Cerebellar nuclear complex (tissue), 1 donor: ENCODE results near the gene CALD1.

Experiments
- DNase-seq, 2 experiments: peaks; one replicate each; lab custom pipeline; 2025; lab: John Stamatoyannopoulos, UW

Gene CALD1, protein sequence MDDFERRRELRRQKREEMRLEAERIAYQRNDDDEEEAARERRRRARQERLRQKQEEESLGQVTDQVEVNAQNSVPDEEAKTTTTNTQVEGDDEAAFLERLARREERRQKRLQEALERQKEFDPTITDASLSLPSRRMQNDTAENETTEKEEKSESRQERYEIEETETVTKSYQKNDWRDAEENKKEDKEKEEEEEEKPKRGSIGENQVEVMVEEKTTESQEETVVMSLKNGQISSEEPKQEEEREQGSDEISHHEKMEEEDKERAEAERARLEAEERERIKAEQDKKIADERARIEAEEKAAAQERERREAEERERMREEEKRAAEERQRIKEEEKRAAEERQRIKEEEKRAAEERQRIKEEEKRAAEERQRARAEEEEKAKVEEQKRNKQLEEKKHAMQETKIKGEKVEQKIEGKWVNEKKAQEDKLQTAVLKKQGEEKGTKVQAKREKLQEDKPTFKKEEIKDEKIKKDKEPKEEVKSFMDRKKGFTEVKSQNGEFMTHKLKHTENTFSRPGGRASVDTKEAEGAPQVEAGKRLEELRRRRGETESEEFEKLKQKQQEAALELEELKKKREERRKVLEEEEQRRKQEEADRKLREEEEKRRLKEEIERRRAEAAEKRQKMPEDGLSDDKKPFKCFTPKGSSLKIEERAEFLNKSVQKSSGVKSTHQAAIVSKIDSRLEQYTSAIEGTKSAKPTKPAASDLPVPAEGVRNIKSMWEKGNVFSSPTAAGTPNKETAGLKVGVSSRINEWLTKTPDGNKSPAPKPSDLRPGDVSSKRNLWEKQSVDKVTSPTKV

DNA sequence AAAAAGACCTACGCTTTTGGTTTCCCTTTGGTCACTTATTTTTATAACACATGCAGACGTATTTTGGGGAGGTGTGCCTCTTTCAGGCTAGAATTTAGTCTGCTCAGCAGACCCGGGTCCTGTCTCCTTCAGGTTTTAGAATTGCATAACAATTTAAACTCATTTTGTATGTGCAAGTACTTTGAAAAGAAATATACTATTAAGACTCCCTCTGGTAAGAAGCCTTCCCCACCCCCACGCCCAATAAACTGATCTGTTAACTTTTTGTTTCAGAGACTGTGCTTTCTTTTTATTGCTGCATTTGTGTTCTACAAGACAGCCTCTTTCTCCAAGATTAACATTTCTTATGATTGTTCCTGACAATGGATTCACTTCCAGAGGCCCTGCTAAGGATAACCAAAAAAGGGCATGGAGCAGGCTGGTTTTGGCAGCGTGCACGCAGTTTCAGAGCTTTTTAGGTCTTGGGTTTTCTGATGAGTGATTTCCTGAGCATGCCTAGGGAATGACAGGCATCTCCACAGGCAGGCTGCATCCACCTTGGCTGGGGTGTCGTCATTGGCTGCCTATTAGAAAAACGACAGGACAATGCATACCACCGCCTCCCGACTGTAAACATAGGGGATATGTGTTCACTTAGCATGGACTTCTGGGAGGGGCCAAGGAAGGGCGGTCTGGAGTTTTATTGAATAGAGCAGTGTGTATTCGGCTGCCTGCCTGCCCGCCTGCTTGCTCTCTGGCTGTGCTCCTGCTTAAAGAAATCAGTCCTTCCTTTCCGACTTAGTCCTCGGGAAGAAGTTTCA, at the start of gene CALD1:
Gene CALD1, plus strand, starts transcription at position 694 of the 800 bp plus-strand sequence. CDS start 88,100 bp downstream, outside the sequence.
- peak in 1 of 2 experiments; percentile 49 for DNase-seq

DNA sequence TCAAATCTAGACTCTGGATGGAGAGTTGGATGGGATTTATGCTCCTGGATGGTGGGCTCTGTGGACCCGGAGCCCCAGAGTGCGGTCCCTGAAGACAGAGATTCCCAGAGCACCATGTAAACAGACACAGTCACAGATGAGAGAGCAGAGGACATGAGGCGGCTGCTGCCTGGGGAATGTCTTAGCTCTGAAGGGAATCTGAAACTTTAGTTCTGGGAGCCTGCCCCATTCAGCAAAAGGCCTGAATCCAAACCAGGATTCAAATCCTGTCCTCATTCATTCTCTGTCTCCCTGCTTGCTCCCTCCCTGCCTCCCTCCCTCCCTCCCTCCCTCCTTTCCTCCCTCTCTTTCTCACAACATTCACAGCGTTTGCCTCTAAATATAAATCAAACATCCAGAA, 49.5 kb upstream of the CALD1 start:
- DNase-seq: no peak

DNA sequence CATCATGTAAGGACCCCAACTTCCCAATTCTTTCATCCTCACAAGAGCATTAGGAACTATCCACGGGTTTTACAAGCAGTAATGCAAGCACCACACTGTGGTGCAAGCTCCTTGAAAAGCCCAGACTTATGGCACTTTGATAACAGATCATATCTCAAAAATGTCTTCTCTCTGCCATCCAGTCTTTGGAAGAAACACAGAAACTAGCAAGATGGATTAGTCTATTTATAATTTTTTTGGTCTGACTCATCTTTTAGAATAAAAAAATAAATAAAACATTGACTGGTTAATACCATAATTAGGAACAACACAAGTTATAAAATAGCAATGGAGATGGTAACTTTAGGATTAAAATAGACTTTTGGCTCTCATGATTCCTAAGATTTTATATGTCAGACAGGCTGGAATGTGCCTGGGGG, 49.0 kb upstream of the CALD1 start:
- no peak for DNase-seq

DNA sequence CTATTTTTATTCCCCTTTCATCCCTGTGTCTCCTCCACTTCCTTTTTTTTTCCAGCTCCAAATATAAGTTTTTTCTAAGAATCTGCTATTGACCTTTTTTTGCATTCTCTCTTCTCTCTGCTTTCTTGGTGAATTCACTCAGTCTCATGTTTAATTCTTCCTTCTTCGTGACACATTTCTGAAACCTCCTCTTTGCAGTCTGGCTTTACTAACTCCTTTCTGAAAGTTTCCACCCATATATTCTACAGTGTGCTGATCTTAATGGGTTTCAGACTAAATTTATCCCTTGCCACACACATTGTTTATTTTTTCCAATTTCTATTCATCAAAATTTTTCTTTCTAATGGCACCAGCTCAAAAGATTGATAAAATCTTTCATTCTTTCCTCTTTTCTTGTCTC, 47.8 kb upstream of the CALD1 start:
- no peak for DNase-seq

DNA sequence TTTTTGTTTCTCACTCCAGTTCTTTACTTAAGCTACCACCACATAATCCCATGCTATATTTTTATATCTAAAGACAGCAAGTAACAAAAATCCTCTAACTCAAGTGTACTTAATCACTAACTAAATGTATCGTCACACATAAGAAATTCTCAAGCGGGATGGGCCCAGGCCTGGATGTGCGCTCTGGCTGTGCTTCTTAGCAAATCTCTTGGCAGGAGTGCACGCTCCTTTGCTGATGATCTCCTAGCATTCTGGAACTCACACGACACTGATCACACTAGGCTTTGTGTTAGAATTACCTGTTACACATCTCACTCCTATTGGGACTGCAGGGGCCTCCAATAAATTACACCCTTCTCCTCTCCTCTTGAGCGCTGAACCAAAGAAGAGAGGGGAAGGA, 46.7 kb upstream of the CALD1 start:
- no peak for DNase-seq

DNA sequence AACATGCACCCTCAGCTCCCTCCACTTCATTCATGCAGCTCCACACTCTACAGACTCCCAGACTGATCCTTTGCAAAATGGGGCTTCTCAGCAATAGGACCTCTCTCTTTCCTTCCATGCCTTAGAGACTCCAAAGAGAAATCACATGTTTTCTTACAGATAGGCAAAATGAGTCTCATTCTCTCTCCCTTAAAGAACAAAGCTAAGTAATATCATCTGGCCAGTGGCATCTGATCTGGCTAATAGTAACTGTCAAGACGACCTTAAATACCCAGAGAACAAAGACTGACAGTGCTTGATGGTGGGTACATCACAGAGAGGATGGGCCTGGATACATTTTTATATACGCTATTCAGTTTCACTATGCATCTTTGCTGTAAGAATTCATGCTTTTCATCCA, 43.1 kb upstream of the CALD1 start:
- no peak for DNase-seq

DNA sequence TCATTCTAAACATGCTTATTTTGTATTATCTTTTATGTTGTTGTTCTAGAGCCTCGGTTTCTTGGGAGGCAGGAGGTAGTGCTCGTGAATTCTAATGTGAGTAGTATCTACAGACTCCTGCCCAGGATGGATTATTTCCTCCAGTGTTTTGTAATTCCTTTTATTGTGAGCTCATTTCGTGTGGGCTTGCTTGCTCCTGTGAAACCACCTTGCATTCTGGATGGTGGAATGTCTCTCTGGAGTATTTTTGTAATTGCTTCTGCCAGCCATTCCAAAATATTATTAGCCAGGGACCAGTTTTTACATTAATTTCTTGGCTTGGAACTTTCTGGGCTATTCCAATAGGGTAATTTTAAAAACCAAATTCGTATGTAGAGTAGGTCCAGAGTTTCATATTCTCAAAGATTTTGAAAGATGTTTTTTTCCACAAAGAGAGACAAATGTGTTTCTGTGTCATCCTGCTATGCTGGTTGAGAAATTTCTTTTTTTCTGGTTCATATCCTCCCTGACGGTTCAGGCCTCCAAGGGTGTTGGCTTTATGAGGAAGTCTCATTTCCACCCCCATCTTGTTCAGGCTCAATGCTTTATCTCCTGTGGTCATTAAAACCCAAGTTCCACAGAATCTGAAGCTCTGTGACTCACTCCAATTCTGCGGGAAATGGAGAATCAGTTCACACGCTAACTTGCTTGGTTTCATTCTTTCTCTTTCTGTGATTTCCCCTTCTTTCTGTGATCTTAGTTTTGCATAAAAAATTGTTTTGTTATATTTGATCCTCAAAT, 41.7 kb upstream of the CALD1 start:
- DNase-seq: no peak

DNA sequence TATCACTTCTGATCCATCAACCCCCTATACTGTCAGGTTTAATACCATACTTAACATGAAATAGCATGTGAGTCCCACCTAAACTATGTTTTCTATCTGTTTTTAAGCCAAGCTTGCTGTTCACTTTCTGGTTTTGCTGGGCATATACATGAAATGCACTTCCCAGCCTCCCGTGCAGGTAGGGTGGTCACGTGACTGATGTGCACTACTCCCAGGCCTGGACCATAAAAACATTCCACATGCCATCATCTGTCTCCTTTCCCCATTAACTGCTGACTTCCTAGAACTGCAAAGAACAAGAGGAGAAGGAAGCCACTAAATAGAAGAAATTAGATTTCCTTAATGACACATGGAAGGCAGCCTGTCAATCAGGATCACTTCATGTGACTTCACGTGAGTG, 40.1 kb upstream of the CALD1 start:
- no peak for DNase-seq

DNA sequence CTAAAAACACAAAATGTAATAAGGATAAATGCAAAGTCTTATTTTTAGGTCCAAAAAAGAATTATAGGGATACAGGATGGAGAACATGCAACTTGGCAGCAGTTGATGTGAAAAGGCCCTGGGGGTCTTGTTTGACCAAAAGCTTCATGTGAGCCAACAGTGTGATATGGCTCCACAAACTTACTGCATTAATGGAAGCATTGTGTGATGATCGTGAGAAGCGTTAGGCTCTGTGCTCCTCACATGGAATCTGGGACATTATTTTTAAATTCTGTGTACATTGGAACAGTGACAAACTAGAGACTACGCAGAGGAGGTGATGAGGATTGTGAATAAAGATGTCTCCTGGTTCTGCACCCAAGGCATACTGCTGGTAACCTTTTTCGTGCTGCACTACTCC, 39.1 kb upstream of the CALD1 start:
- no peak for DNase-seq

DNA sequence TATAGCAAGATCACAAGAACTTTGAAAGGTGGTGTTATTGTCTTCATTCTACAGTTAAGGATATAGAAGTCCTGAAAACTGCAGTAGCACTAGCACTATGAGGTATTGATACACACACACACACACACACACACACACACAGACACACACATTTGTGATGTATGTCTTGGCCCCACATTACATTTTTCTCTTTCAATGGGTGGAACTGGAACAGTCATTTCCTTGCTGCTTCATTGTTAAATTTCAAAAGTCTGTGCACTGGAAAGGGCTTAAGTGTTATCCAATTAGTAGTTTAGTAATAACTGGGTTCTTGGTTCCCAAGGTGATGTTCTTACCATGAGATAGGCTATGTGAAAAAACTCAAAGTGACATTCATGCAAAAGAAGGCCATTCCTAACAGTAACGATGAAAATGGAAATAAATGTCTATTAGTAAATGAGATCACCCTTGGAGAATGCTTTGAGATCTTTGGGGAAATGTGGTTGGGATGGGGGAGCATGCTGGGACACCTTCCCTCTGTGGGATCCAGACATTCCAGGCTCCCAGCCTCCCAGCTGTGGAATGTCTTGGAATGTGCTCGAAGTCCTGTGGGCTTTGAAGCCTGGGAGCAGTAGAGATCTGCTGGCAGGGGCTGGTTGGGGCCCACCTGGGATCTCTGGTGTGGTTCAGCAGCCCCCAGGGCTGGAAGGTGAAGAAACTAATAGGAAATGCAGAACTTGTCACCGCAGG, 37.4 kb upstream of the CALD1 start:
- no peak for DNase-seq

DNA sequence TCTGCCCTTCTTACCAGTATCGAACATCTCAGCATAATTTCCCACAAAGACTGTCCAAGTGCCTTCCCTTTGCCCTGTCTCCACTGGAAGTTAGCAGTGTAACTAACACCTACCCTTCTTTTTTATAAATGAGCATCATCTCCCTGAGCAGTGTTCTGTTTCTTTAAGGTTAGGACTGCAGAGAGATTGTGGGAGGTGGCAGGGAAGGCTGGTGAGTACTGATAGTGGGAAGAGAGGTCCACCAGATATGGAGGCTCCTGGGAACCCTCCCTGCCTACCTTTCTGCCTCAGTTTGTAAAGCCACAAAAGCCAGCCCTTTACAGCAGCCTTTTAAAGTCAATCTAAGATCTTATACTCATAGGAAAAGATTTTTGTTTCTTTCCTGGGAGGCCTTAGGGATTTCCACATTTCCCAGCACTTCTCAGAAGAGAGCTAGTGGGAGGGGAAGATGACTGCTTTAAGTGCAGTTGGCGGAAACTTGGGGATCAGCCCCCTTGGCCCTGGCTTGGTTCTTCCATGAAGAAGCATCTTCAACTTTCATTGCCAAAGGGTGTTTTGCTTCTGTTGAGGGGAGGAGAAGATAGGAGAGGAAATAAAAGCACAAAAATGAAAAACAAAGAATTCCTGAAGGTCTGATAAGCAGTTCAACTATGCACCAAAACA, 36.6 kb upstream of the CALD1 start:
- no peak for DNase-seq

DNA sequence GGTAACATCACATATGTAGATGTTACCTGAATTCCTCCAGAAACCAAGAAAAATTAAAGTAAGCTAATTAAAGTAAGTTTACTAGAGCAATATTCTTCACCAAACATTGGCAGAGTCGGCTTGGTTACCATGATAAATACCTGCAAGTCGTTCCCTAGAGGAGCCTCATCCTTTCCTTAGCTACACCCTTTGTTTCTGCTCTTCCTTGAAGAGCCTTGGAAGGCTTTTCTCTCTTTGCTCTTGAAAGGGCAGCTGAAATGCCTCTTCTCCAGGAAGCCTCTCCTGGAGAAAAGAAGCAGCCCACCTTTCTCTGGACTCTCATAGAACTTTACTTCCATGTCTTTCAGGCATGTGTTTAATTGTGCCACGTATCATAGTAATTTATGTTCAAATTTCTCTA, 34.9 kb upstream of the CALD1 start:
- no peak for DNase-seq

DNA sequence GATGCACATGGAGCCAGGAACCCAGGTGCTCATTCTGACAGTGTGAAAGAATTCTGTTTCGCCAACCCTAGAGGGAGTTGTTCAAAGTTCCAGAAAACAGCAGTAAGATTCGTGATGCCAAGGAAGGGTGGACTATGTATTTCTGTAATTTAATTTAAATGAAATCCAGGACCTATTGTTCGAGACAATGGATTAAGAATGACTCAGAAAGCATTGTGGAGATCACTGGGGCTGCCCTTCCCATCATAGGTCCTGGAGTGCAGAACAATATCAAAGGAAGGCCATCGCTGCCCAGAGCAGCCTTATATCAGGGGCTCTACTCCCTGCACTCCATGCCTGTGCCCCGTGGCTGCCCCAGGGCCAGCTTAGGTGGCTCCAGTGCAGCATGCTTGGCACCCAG, 32.1 kb upstream of the CALD1 start:
- DNase-seq: no peak

DNA sequence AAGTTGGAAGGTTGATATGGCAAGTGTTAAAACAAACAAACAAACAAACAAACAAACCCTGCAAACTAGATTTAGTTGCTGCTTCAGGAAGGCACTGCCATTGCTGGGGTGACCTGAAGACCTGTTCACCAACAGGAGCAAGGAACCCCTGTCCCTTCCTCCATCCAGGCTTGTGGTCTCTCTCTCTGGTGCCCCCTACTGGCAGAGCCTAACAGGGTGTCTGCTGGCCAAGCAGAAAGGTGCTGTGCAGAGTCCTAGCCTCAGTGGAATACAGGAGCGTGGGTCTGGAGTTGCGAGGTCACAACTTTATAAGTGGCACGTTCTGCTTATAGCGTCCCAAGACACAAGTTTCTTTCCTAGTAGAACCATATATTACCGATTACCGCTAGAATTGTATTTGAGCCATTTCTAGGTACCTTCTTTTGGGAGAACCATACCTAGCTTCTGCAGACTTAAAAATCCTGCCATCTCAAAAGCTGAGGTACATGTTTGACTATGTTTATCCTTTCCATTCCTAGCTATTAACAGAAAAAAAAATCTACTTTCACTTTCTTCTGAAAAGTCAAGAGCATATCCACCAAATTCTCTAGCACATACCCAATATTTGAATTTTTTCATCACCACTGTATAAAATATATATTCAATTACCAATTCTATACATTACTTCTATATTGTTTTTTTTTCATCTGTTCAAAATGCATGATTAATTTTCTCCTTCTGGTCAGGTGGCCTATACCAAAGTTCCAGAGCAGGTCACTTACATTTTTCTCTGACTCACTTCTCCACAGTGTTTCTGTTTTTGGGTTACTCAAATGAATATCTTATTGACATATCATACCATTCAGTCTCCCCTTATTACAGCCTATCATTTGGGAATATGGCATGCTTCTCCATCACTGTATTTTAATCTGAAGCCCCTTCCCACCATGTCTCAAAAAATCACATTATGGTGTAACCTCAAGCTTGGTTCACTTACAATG, 29.1 kb upstream of the CALD1 start:
- DNase-seq: no peak

DNA sequence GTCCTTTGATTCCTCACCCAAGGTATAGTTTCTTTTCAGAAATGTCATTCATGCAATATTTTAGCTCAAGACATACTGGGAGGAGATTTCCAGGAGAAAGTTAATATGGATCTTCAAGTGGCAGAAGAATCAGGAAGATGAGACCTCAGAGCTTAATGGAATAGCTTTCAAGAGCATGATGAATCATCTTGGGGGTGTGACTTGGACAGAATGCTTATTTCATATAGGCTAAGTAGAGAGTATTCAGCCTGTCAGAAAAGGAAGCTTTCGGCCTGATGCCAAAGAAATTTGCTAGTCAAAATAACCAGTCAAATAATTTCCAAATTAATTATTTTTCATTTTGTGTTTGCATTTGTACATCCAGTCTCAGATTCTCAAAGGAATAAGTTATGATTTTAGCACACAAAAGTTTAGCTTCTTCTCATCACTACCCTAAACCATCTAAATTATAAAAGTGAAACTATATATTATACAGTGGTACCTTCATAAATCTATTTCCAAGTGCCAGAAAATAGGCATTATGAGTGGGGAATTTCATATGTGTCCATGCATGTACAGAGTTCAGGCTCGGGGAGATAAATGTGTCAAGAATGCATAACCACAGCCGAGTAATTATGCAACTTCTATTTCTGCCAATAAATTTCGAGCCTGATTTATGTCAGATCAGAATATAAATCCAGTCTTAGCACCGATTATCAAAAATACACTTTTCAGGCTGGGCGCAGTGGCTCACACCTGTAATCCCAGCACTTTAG, 27.3 kb upstream of the CALD1 start:
- DNase-seq: no peak

DNA sequence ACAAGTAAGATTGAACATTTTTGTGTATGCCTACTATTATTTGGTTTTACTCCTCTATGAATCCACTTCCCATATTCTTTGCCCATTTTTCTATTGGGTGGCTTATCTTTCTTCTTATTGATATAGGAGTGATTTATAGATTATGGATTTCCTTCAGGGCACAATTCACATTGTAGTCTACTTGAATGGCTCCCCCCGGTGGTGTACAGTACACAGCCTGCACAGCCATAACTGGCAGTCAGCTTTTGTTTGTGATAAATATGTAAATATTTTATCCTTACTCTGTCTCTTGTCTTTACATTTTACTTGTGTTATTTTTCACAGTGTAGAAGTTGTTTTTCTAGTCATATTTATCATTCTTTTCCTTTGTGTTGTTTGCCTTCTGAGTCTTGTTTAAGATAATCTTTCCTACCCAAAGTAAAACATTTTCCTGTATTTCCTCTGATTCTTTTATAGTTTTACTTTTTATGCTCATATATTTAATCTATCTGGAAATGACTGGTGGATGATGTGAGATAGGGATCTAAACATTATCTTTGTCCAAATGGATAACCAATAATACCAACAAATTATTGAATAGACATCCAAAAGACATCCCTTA, 23.9 kb upstream of the CALD1 start:
- no peak for DNase-seq

DNA sequence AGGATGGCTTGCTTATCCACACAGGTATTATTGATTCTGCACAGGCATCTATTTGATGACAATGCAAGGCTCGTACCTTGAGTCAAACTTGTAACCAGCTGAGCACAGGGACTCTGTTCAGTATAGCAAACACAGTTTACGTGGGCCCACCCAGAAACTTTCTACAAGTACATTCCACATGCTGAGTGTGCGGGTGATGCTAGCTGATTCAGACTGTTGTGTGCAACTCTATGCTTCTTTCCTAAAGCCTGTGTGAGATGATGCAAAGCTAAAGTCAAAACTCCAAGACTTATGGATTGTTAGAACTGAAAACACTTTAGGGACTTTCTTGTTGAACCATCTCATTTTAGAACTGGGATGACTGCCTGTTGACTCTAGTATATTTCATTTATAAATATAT, 21.5 kb upstream of the CALD1 start:
- DNase-seq: no peak

DNA sequence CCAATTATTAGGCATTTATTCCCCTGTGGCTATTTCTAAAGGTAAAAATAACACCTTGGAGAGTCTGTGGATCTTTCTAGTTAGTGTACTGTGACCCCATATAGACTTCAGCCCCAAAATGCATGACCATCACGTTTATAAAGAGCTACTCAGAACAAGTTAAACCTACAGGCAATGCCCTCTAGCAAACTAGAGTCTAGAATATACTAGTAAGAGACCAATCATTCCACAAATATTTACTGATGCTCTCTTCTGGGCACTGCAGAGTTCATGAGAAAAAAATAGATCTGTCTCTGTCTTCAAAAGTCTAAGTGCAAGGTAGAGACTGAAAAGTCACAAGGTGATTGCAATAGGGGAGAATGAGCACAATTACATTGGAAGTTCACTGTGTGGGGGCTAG, 20.5 kb upstream of the CALD1 start:
- DNase-seq: no peak
